GM12892 (cell line): ENCODE data around the gene MYBBP1A.

Experiments
- DNase-seq: peaks from one replicate; pipeline ENCODE4 v3.0.0; 2011; ENCODE audit not compliant: insufficient read length
- FAIRE-seq: peaks from 2 replicates; lab custom pipeline; 2011; peaks lifted over from hg19 to GRCh38; lab: Jason Lieb, UNC
- POLR2A ChIP-seq: IDR thresholded peaks from 2 replicates; pipeline ENCODE4 v1.6.1; 2011; ENCODE audit warnings: low read depth, low read length, control low read depth
- POLR2AphosphoS5 ChIP-seq: IDR thresholded peaks from 2 replicates; pipeline ENCODE4 v1.6.1; 2011; ENCODE audit warnings: low read depth, low read length, control low read depth
- TAF1 ChIP-seq: IDR thresholded peaks from 2 replicates; pipeline ENCODE4 v1.6.1; 2011; ENCODE audit warnings: low read depth, mild to moderate bottlenecking, control low read depth, low read length, borderline replicate concordance

The MYBBP1A gene

DNA sequence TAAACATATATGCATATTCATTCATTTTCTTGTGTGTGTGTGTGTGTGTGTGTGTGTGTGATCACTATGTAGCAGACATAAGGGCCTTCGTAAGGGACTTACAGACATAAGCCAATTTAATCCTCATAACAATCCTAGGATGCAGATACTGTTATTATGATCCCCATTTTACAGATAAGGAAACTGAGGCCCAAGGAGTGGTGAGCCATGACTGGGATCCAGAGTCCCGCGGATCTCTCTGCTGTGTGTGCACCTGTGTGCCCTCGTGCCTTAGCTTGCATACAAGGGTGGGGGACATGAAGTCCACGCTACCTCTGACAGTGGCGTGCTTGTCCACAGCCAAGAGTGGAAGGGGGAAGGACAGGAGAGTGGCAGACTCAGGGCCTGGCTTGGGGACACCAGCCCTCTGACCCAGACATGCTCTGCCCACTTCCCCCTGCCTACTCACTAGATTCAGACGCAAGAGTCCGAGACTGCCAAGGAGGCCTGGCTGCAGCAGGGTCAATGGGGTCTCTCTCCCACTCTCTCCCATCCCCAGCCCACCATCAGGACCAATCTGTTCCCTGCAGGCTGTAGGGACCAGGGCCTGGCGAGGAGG lies 19.4 kb upstream of the MYBBP1A start:
- TF ChIP-seq TAF1 (no peak), POLR2AphosphoS5 (no peak), POLR2A (no peak)
- DNase-seq (no peak), FAIRE-seq (no peak)

DNA sequence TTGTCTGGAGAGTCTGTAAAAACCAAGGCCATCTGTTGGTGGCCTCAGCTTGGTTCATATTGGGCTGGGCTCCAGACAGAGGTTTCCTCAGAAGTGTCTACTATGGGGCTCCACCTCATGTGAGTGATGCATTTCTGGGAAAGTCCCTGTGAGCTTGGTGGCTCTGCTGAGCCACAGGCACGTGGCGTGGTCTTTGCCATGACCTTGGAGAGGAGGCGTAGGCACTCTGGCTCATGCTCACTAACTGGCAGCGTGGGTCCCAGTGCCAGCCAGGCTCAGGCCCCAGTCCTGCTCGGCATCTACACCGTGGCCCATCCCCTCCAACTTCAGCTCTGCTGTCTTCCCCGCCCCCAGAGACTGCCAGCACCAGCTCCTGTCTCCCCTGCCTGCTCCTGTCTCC lies 18.5 kb upstream of the MYBBP1A start:
- DNase-seq (no peak), FAIRE-seq (peak; percentile 69)
- no peak for TF ChIP-seq TAF1
- TF ChIP-seq POLR2A, result no peak
- no peak for TF ChIP-seq POLR2AphosphoS5

GRCh38 chr17:4573115-4573514 lies 17.9 kb upstream of the MYBBP1A start:
- FAIRE-seq (no peak), DNase-seq (no peak)
- TF ChIP-seq POLR2AphosphoS5 (no peak), TAF1 (no peak), POLR2A (no peak)

DNA sequence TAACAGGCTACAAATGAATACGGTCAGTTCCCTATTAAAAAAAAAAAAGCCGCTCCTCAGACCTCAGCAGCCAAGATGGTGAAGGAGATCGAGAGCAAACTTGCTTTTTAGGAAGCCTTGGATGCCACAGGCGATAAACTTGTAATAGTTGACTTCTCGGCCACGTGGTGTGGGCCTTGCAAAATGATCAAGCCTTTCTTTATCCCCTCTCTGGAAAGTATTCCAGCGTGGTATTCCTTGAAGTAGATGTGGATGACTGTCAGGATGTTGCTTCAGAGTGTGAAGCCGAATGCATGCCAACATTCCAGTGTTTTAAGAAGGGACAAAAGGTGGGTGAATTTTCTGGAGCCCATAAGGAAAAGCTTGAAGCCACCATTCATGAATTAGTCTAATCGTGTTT lies 16.9 kb upstream of the MYBBP1A start:
- FAIRE-seq (no peak), DNase-seq (no peak)
- TF ChIP-seq POLR2A, result no peak
- no peak for TF ChIP-seq TAF1
- TF ChIP-seq POLR2AphosphoS5, result no peak

GRCh38 chr17:4569591-4569990 lies 14.4 kb upstream of the MYBBP1A start:
- no peak for DNase-seq
- FAIRE-seq, result no peak
- no peak for TF ChIP-seq POLR2AphosphoS5
- no peak for TF ChIP-seq TAF1
- no peak for TF ChIP-seq POLR2A

DNA sequence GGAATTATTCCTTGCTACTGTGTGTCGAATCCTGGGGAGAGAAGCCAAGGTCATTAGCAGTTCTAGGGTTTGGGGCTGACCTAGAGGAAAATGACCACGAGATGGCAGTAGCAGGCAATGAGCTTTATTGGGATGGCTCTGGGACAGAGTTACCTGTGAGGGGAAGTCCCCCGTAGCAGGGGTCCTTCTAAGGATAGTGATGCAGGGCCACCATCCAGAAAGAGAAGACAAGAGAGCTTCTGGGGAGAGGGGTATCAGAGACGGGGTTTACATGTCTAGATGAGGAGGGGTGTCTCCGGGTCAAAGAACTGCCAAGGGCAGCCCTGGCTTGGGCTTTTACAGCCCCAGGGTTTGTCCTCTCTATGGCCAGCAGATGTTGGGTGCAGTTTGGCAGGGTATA lies 11.6 kb upstream of the MYBBP1A start:
- TF ChIP-seq TAF1 (no peak), POLR2AphosphoS5 (no peak)
- FAIRE-seq (peak; percentile 90), DNase-seq (peak; percentile 54)

DNA sequence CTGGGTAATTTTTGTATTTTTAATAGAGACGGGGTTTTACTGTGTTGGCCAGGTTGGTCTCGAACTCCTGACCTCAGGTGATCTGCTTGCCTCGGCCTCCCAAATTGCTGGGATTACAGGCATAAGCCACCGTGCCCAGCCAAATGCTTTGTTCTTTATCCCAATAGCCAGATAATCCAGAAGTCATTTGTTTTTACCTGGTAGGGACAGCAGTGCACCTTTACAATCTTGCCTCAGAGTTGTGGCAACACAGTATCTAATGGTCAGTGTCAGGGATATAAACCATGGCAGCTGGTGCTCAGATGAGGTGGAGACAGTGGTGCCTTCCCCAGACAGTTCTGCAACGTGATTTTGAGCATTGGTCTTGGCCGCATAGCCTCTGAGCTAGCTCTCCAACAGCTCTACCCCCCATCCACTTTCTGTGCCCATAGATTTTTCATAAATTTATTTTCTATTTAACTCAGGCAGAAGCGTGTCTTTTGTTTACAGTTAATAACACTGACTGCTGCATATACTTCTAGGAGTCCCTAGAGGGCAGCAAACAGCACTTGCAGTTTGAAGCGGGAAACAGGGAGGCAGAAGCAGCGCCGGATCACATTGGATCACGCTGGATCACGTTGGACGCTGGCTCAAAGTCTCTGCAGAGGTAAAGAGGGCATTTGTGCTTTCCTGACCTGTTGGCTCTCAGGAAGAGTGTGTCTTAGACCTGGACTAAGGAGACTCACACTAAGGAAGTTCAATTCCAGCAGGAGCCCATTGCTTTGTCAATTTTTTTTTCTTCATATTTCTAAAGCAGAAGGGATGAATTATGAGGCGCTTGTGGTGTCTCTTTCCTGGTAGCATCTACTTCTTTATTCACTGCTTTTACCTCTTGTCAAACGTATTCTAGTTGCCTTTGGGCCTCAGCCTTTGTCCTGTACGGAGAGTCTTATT lies 10.3 kb upstream of the MYBBP1A start:
- FAIRE-seq (peak; percentile 91), DNase-seq (no peak)
- TF ChIP-seq POLR2A (no peak), POLR2AphosphoS5 (no peak), TAF1 (no peak)

GRCh38 chr17:4562015-4562969 lies 7.1 kb upstream of the MYBBP1A start:
- FAIRE-seq, result peak; percentile 85

GRCh38 chr17:4560837-4561256 lies 5.7 kb upstream of the MYBBP1A start:
- TF ChIP-seq POLR2AphosphoS5 (no peak), TAF1 (no peak), POLR2A (no peak)
- peak; percentile 42 for FAIRE-seq
- no peak for DNase-seq

More at GRCh38 chr17:4562015-4562969, 7.1 kb upstream of the MYBBP1A start:
- no peak for DNase-seq
- no peak for TF ChIP-seq TAF1
- TF ChIP-seq POLR2A, result no peak
- no peak for TF ChIP-seq POLR2AphosphoS5

GRCh38 chr17:4560421-4560820 lies 5.2 kb upstream of the MYBBP1A start, which contains the start of gene GGT6:
Gene GGT6, minus strand, starts transcription at chr17:4560577. Its CDS starts 56 bp downstream, at chr17:4560521.
- FAIRE-seq, result no peak
- TF ChIP-seq TAF1, result no peak
- no peak for TF ChIP-seq POLR2AphosphoS5
- no peak for TF ChIP-seq POLR2A
- DNase-seq, result no peak

- FAIRE-seq (no peak), DNase-seq (no peak)
- TF ChIP-seq TAF1 (no peak), POLR2A (no peak), POLR2AphosphoS5 (no peak)
These were observed 4.8 kb upstream of the MYBBP1A start for GRCh38 chr17:4559966-4560365.

- FAIRE-seq (no peak), DNase-seq (no peak)
- TF ChIP-seq POLR2AphosphoS5 (no peak), TAF1 (no peak), POLR2A (no peak)
These were observed 4.1 kb upstream of the MYBBP1A start for GRCh38 chr17:4559139-4559791.
